MM.1S (cell line): ENCODE results near the gene MACROD2.

ENCODE experiments used
- DNase-seq: peaks from one replicate; pipeline ENCODE4 v3.0.0-alpha.2; 2015
- H2AFZ ChIP-seq: fragments of 300-600 bp; sonication (generic); 2 replicates; pipeline ENCODE4 v1.6.0; 2016; ENCODE audit warnings: antibody characterized with exemption, low read length
- H3F3A ChIP-seq: fragments of 300-600 bp; sonication (generic); 2 replicates; pipeline ENCODE4 v1.6.1; 2016; ENCODE audit warnings: mild to moderate bottlenecking, antibody characterized with exemption, low read length, moderate library complexity, mixed read lengths; ENCODE audit not compliant: insufficient read depth
- H3K27ac ChIP-seq: fragments of 300-600 bp; sonication (generic); 2 replicates; pipeline ENCODE4 v1.5.1; 2016; ENCODE audit warnings: mild to moderate bottlenecking, low read length
- H3K27me3 ChIP-seq: fragments of 300-600 bp; sonication (generic); replicated peaks from 2 replicates; pipeline ENCODE4 v1.6.0; 2016; ENCODE audit warnings: low read length; ENCODE audit not compliant: insufficient read depth
- H3K36me3 ChIP-seq: fragments of 300-600 bp; sonication (generic); replicated peaks from 2 replicates; pipeline ENCODE4 v1.6.1; 2016; ENCODE audit warnings: mild to moderate bottlenecking, low read length, mixed read lengths; ENCODE audit not compliant: insufficient read depth
- H3K4me1 ChIP-seq: fragments of 300-600 bp; sonication (generic); 2 replicates; pipeline ENCODE4 v1.6.1; 2016; ENCODE audit warnings: low read length, mixed read lengths
- H3K4me2 ChIP-seq: fragments of 300-600 bp; sonication (generic); 2 replicates; pipeline ENCODE4 v1.6.0; 2016; ENCODE audit warnings: low read depth, low read length
- H3K4me3 ChIP-seq: fragments of 300-600 bp; sonication (generic); 2 replicates; pipeline ENCODE4 v1.5.1; 2016; ENCODE audit warnings: low read length, mixed read lengths
- H3K79me2 ChIP-seq: fragments of 300-600 bp; sonication (generic); 2 replicates; pipeline ENCODE4 v1.6.1; 2016; ENCODE audit warnings: mixed run types, low read length, mixed read lengths
- H3K9ac ChIP-seq: fragments of 300-600 bp; sonication (generic); 2 replicates; pipeline ENCODE4 v1.6.1; 2016; ENCODE audit warnings: low read length, mixed read lengths
- H3K9me2 ChIP-seq: fragments of 300-600 bp; sonication (generic); replicated peaks from 2 replicates; pipeline ENCODE4 v1.6.1; 2016; ENCODE audit warnings: mild to moderate bottlenecking, low read length, mixed read lengths; ENCODE audit not compliant: insufficient read depth
- H3K9me3 ChIP-seq: fragments of 300-600 bp; sonication (generic); replicated peaks from 2 replicates; pipeline ENCODE4 v1.6.1; 2016; ENCODE audit warnings: mild to moderate bottlenecking, low read length, mixed read lengths; ENCODE audit not compliant: insufficient read depth
- H4K20me1 ChIP-seq: fragments of 300-600 bp; sonication (generic); 2 replicates; pipeline ENCODE4 v1.6.1; 2016; ENCODE audit warnings: mild to moderate bottlenecking, low read length, moderate library complexity, mixed read lengths; ENCODE audit not compliant: insufficient read depth
- CTCF ChIP-seq: fragments of 300-600 bp; sonication (generic); IDR thresholded peaks from 2 replicates; pipeline ENCODE4 v1.5.1; 2016; ENCODE audit warnings: antibody characterized with exemption, low read length, mixed read lengths
- EZH2 ChIP-seq: fragments of 300-600 bp; sonication (generic); optimal IDR thresholded peaks from 2 replicates; pipeline ENCODE3; 2017; ENCODE audit warnings: low read depth, mild to moderate bottlenecking, antibody characterized with exemption, low read length, mixed read lengths
- EZH2phosphoT487 ChIP-seq: fragments of 300-600 bp; sonication (generic); IDR thresholded peaks from 2 replicates; pipeline ENCODE4 v1.6.1; 2018; ENCODE audit warnings: antibody characterized with exemption, low read length

Gene MACROD2

GRCh38 chr20:14711652-14712051, 716.3 kb downstream of the MACROD2 start:
- Histone ChIP-seq H3K27ac (no peak overlapping the region), H2AFZ (no peak overlapping the region), H3K4me2 (no peak overlapping the region)

GRCh38 chr20:14712302-14712739, 717.0 kb downstream of the MACROD2 start:
- Histone ChIP-seq H3K4me2 (no peak overlapping the region), H3K9me2 (no peaks in the 10 kb centered on the region), H2AFZ (no peak overlapping the region), H3K9ac (no peak overlapping the region), H4K20me1 (no peaks in the 10 kb centered on the region), H3K36me3 (no peaks in the 10 kb centered on the region), H3K79me2 (no peaks in the 10 kb centered on the region), H3K27me3 (no peaks in the 10 kb centered on the region), H3K27ac (no peak overlapping the region), H3K9me3 (no peaks in the 10 kb centered on the region; the same call in 1 of the 2 replicates), H3K4me3 (no peak overlapping the region), H3F3A (no peaks in the 10 kb centered on the region), H3K4me1 (peaks cover 1% of the 10 kb centered on the region; the same call in 1 of the 2 replicates)
- no peak for DNase-seq
- TF ChIP-seq CTCF (no peak), EZH2phosphoT487 (no peak), EZH2 (no peak)

More at GRCh38 chr20:14711652-14712051, 716.3 kb downstream of the MACROD2 start:
- Histone ChIP-seq H3K4me3 (no peak overlapping the region), H3K79me2 (no peaks in the 10 kb centered on the region), H3F3A (no peaks in the 10 kb centered on the region), H3K36me3 (no peaks in the 10 kb centered on the region), H4K20me1 (no peaks in the 10 kb centered on the region), H3K4me1 (no peaks in the 10 kb centered on the region), H3K9ac (no peak overlapping the region), H3K9me3 (no peaks in the 10 kb centered on the region), H3K27me3 (no peaks in the 10 kb centered on the region), H3K9me2 (no peaks in the 10 kb centered on the region)
- TF ChIP-seq CTCF (no peak), EZH2 (no peak), EZH2phosphoT487 (no peak)
- no peak for DNase-seq

GRCh38 chr20:14715400-14715799, 720.1 kb downstream of the MACROD2 start:
- no peaks in the 10 kb centered on the region for H3K9me2 ChIP-seq
- no peaks in the 10 kb centered on the region; the same call in 1 of the 2 replicates for H3K9me3 ChIP-seq
- H3F3A ChIP-seq = no peaks in the 10 kb centered on the region
- no peaks in the 10 kb centered on the region for H3K79me2 ChIP-seq
- TF ChIP-seq EZH2phosphoT487 = no peak
- no peak for TF ChIP-seq CTCF
- no peak for TF ChIP-seq EZH2
- H4K20me1 ChIP-seq = no peaks in the 10 kb centered on the region
- no peaks in the 10 kb centered on the region for H3K36me3 ChIP-seq
- no peak overlapping the region for H3K27ac ChIP-seq
- H3K27me3 ChIP-seq = no peaks in the 10 kb centered on the region
- peaks cover 6% of the 10 kb centered on the region; the same call in 1 of the 2 replicates for H3K4me1 ChIP-seq
- no peak overlapping the region for H3K4me2 ChIP-seq
- no peak overlapping the region for H3K9ac ChIP-seq
- H2AFZ ChIP-seq = no peak overlapping the region
- no peak overlapping the region for H3K4me3 ChIP-seq
- no peak for DNase-seq
